Measurements from ENCODE around the gene SOX21.

The SOX21 gene

GRCh38 chr13:94666065-94666464 is 46.3 kb downstream of the SOX21 start:
- Histone ChIP-seq H2BK15ac (ENCODE audit: low read length) (no peak overlapping the region), H3K23ac (ENCODE audit: low read depth, low read length, poor library complexity) (no peak overlapping the region), H2BK5ac (ENCODE audit: low read length) (no peak overlapping the region), H4K91ac (ENCODE audit: low read depth, low read length, poor library complexity) (no peak overlapping the region), H2BK12ac (ENCODE audit: low read length) (no peak overlapping the region), H3K4me1 (ENCODE audit: control insufficient read depth in 2 of 2, insufficient read depth in 1 of 2, low read depth in 1 of 2, low read length in 2 of 2) (peaks cover 6 to 39% of the 10 kb centered on the region in 2 donors), H2AFZ (ENCODE audit: low read length) (no peak overlapping the region), H3K14ac (ENCODE audit: low read length) (no peak overlapping the region), H3K36me3 (replicated peaks in 1 of 2; ENCODE audit: control insufficient read depth in 2 of 2, insufficient read depth in 2 of 2, low read length in 2 of 2) (no peaks in the 10 kb centered on the region), H3K4me3 (ENCODE audit: low read length in 2 of 2) (no peak overlapping the region), H3K9me3 (replicated peaks in 1 of 2; ENCODE audit: control insufficient read depth in 2 of 2, insufficient read depth in 1 of 2, low read depth in 1 of 2, low read length in 2 of 2) (no peaks in the 10 kb centered on the region), H2AK5ac (ENCODE audit: low read depth, low read length) (no peak overlapping the region), H3K27ac (replicated peaks; ENCODE audit: low read length) (no peak overlapping the region), H3K4ac (ENCODE audit: low read length) (no peak overlapping the region), H3K9ac (ENCODE audit: low read depth, low read length, poor library complexity) (no peak overlapping the region), H3K4me2 (ENCODE audit: insufficient read depth, low read length, poor library complexity, severe bottlenecking) (no peak overlapping the region), H3K27me3 (ENCODE audit: control insufficient read depth in 3 of 3, insufficient read depth in 3 of 3, low read depth in 1 of 3, low read length in 3 of 3) (no peaks in the 10 kb centered on the region), H3K18ac (ENCODE audit: low read length) (no peak overlapping the region), H3K79me1 (ENCODE audit: low read depth, low read length) (no peaks in the 10 kb centered on the region), H4K8ac (ENCODE audit: low read depth, low read length) (no peak overlapping the region), H2BK120ac (ENCODE audit: low read depth, low read length) (no peak overlapping the region)
- no CpG with 5 or more reads among the region's 7 CpGs for WGBS, 2 donors (ENCODE audit: extremely low coverage in 2 of 2, insufficient read length in 2 of 2, insufficient replicate concordance in 1 of 2)
- DNase-seq (ENCODE audit: low spot score) = no peak

- no peak overlapping the region for H2BK5ac ChIP-seq (ENCODE audit: low read length)
- H4K91ac ChIP-seq (ENCODE audit: low read depth, low read length, poor library complexity) = no peak overlapping the region
- H3K9ac ChIP-seq (ENCODE audit: low read depth, low read length, poor library complexity) = no peak overlapping the region
- no peak overlapping the region for H2BK120ac ChIP-seq (ENCODE audit: low read depth, low read length)
- H3K4me2 ChIP-seq (ENCODE audit: insufficient read depth, low read length, poor library complexity, severe bottlenecking) = no peak overlapping the region
- DNase-seq (ENCODE audit: low spot score) = no peak
- H3K4me1 ChIP-seq (ENCODE audit: control insufficient read depth in 2 of 2, insufficient read depth in 1 of 2, low read depth in 1 of 2, low read length in 2 of 2) = peaks cover 10 to 42% of the 10 kb centered on the region in 2 donors
- H2AK5ac ChIP-seq (ENCODE audit: low read depth, low read length) = no peak overlapping the region
- WGBS, 2 donors (ENCODE audit: extremely low coverage in 2 of 2, insufficient read length in 2 of 2, insufficient replicate concordance in 1 of 2) = no CpG with 5 or more reads among the region's 7 CpGs
- no peaks in the 10 kb centered on the region for H3K9me3 ChIP-seq (replicated peaks in 1 of 2; ENCODE audit: control insufficient read depth in 2 of 2, insufficient read depth in 1 of 2, low read depth in 1 of 2, low read length in 2 of 2)
- H3K36me3 ChIP-seq (replicated peaks in 1 of 2; ENCODE audit: control insufficient read depth in 2 of 2, insufficient read depth in 2 of 2, low read length in 2 of 2) = no peaks in the 10 kb centered on the region
- H3K4ac ChIP-seq (ENCODE audit: low read length) = no peak overlapping the region
- no peak overlapping the region for H3K14ac ChIP-seq (ENCODE audit: low read length)
- no peak overlapping the region for H2BK12ac ChIP-seq (ENCODE audit: low read length)
- no peak overlapping the region for H4K8ac ChIP-seq (ENCODE audit: low read depth, low read length)
- H2BK15ac ChIP-seq (ENCODE audit: low read length) = no peak overlapping the region
- no peak overlapping the region for H3K27ac ChIP-seq (replicated peaks; ENCODE audit: low read length)
- no peak overlapping the region for H3K23ac ChIP-seq (ENCODE audit: low read depth, low read length, poor library complexity)
- H2AFZ ChIP-seq (ENCODE audit: low read length) = no peak overlapping the region
- H3K79me1 ChIP-seq (ENCODE audit: low read depth, low read length) = no peaks in the 10 kb centered on the region
- H3K27me3 ChIP-seq (ENCODE audit: control insufficient read depth in 3 of 3, insufficient read depth in 3 of 3, low read depth in 1 of 3, low read length in 3 of 3) = no peaks in the 10 kb centered on the region
- no peak overlapping the region for H3K18ac ChIP-seq (ENCODE audit: low read length)
- H3K4me3 ChIP-seq (ENCODE audit: low read length in 2 of 2) = no peak overlapping the region
Measured at GRCh38 chr13:94664889-94665288, 47.5 kb downstream of the SOX21 start.

- Histone ChIP-seq H2AFZ (ENCODE audit: low read length) (peak overlapping the region; percentile 70), H3K27ac (replicated peaks; ENCODE audit: low read length) (no peak overlapping the region)
- WGBS, 2 donors (ENCODE audit: extremely low coverage in 2 of 2, insufficient read length in 2 of 2, insufficient replicate concordance in 1 of 2) = no CpG with 5 or more reads among the region's 12 CpGs
Measured at GRCh38 chr13:94662274-94662945, 49.9 kb downstream of the SOX21 start.

GRCh38 chr13:94661406-94661805 is 50.9 kb downstream of the SOX21 start:
- no peak overlapping the region for H2BK120ac ChIP-seq (ENCODE audit: low read depth, low read length)
- no peak overlapping the region for H4K8ac ChIP-seq (ENCODE audit: low read depth, low read length)
- H2BK12ac ChIP-seq (ENCODE audit: low read length) = no peak overlapping the region
- no peak for DNase-seq (ENCODE audit: low spot score)
- H3K36me3 ChIP-seq (replicated peaks in 1 of 2; ENCODE audit: control insufficient read depth in 2 of 2, insufficient read depth in 2 of 2, low read length in 2 of 2) = no peaks in the 10 kb centered on the region
- peak overlapping the region in 1 of 2 donors; percentile 7 for H3K4me3 ChIP-seq (ENCODE audit: low read length in 2 of 2)
- H3K27me3 ChIP-seq (ENCODE audit: control insufficient read depth in 3 of 3, insufficient read depth in 3 of 3, low read depth in 1 of 3, low read length in 3 of 3) = no peaks in the 10 kb centered on the region
- H3K9ac ChIP-seq (ENCODE audit: low read depth, low read length, poor library complexity) = no peak overlapping the region
- H3K23ac ChIP-seq (ENCODE audit: low read depth, low read length, poor library complexity) = no peak overlapping the region
- H3K18ac ChIP-seq (ENCODE audit: low read length) = no peak overlapping the region
- no peak overlapping the region for H2AK5ac ChIP-seq (ENCODE audit: low read depth, low read length)
- WGBS, 2 donors (ENCODE audit: extremely low coverage in 2 of 2, insufficient read length in 2 of 2, insufficient replicate concordance in 1 of 2) = no CpG with 5 or more reads among the region's 5 CpGs
- H3K4me1 ChIP-seq (ENCODE audit: control insufficient read depth in 2 of 2, insufficient read depth in 1 of 2, low read depth in 1 of 2, low read length in 2 of 2) = peaks cover 10 to 49% of the 10 kb centered on the region in 2 donors
- peaks cover 0 to 2% of the 10 kb centered on the region in 2 donors for H3K9me3 ChIP-seq (replicated peaks in 1 of 2; ENCODE audit: control insufficient read depth in 2 of 2, insufficient read depth in 1 of 2, low read depth in 1 of 2, low read length in 2 of 2)
- H3K4ac ChIP-seq (ENCODE audit: low read length) = no peak overlapping the region
- H3K79me1 ChIP-seq (ENCODE audit: low read depth, low read length) = no peaks in the 10 kb centered on the region
- peak overlapping the region; percentile 3 for H3K27ac ChIP-seq (replicated peaks; ENCODE audit: low read length)
- no peak overlapping the region for H2BK15ac ChIP-seq (ENCODE audit: low read length)
- no peak overlapping the region for H3K4me2 ChIP-seq (ENCODE audit: insufficient read depth, low read length, poor library complexity, severe bottlenecking)
- peak overlapping the region; percentile 37 for H2AFZ ChIP-seq (ENCODE audit: low read length)
- no peak overlapping the region for H3K14ac ChIP-seq (ENCODE audit: low read length)
- no peak overlapping the region for H4K91ac ChIP-seq (ENCODE audit: low read depth, low read length, poor library complexity)
- H2BK5ac ChIP-seq (ENCODE audit: low read length) = no peak overlapping the region

More at GRCh38 chr13:94662274-94662945, 49.9 kb downstream of the SOX21 start:
- Histone ChIP-seq H3K18ac (ENCODE audit: low read length) (no peak overlapping the region), H2AK5ac (ENCODE audit: low read depth, low read length) (no peak overlapping the region), H2BK15ac (ENCODE audit: low read length) (no peak overlapping the region), H3K4me3 (ENCODE audit: low read length in 2 of 2) (no peak overlapping the region), H3K9me3 (replicated peaks in 1 of 2; ENCODE audit: control insufficient read depth in 2 of 2, insufficient read depth in 1 of 2, low read depth in 1 of 2, low read length in 2 of 2) (no peaks in the 10 kb centered on the region), H2BK5ac (ENCODE audit: low read length) (no peak overlapping the region), H3K79me1 (ENCODE audit: low read depth, low read length) (no peaks in the 10 kb centered on the region), H3K4me2 (ENCODE audit: insufficient read depth, low read length, poor library complexity, severe bottlenecking) (no peak overlapping the region), H3K4me1 (ENCODE audit: control insufficient read depth in 2 of 2, insufficient read depth in 1 of 2, low read depth in 1 of 2, low read length in 2 of 2) (peaks cover 10 to 42% of the 10 kb centered on the region in 2 donors), H3K4ac (ENCODE audit: low read length) (no peak overlapping the region), H4K91ac (ENCODE audit: low read depth, low read length, poor library complexity) (no peak overlapping the region), H3K23ac (ENCODE audit: low read depth, low read length, poor library complexity) (no peak overlapping the region), H3K36me3 (replicated peaks in 1 of 2; ENCODE audit: control insufficient read depth in 2 of 2, insufficient read depth in 2 of 2, low read length in 2 of 2) (no peaks in the 10 kb centered on the region), H3K9ac (ENCODE audit: low read depth, low read length, poor library complexity) (no peak overlapping the region), H2BK12ac (ENCODE audit: low read length) (no peak overlapping the region), H4K8ac (ENCODE audit: low read depth, low read length) (no peak overlapping the region), H3K14ac (ENCODE audit: low read length) (no peak overlapping the region), H2BK120ac (ENCODE audit: low read depth, low read length) (no peak overlapping the region), H3K27me3 (ENCODE audit: control insufficient read depth in 3 of 3, insufficient read depth in 3 of 3, low read depth in 1 of 3, low read length in 3 of 3) (no peaks in the 10 kb centered on the region)
- DNase-seq (ENCODE audit: low spot score) = no peak

Data from neuronal stem cell (in vitro differentiated cells).